Right hindlimb (tissue), 1 donor: Measurements from ENCODE around the gene CAPN7.

Source experiments
- DNase-seq: peaks from one replicate; pipeline ENCODE4 v3.0.0-alpha.2; 2018

The CAPN7 gene

DNA sequence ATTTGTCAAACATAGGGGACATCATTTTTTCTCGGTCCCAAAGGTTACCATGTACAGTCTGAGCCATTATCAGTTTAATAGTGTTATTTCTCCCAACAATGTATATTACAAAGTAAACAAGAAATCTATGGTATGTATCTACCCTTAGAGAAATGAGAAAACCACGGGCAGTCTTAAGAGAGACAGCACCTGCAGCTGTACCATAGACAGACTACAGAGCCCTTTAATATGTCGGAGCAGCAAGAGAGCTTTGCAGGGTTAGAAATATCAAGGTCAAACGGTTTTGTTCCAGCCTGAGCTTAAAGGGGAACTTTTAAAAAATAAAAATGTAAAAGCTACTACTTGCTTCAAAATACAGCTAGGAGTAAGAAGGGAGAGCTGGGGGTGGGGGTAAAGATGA is 73.2 kb downstream of the CAPN7 start:
- no peak for DNase-seq

DNA sequence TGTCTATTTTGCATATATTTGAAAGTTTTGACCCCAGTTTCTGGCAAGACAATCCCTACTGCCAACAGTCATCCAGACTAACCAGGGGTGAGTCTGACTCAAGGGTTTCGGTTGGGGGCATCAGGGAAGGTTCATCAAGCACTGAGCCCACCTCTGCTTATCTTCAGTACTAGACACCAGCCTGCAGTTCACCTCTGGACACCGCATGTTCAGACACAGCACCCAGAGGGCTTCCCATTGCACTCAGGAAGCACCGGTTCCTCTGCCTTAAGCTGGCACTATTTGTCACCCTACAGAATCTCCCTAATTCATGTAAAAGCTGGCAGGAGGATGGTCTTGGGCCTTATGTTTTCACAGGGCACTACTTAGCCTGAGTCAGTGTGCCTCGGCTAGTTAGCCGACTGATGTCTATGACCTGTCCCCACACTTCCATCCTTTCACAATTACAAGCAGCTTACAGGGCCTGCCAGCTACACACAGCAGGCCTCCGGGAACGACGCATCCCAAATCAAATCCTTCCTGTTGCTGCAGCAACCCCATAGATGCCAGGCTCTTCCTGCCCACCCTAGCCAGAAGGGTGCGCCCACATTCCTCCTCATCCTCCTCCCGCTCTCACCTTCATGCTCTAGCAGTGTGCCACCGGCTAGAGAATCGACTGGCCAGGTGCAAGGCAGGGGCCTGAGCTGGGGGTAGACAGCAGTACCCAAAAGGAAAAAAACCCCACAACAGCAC is 73.8 kb downstream of the CAPN7 start:
- DNase-seq, result no peak

DNA sequence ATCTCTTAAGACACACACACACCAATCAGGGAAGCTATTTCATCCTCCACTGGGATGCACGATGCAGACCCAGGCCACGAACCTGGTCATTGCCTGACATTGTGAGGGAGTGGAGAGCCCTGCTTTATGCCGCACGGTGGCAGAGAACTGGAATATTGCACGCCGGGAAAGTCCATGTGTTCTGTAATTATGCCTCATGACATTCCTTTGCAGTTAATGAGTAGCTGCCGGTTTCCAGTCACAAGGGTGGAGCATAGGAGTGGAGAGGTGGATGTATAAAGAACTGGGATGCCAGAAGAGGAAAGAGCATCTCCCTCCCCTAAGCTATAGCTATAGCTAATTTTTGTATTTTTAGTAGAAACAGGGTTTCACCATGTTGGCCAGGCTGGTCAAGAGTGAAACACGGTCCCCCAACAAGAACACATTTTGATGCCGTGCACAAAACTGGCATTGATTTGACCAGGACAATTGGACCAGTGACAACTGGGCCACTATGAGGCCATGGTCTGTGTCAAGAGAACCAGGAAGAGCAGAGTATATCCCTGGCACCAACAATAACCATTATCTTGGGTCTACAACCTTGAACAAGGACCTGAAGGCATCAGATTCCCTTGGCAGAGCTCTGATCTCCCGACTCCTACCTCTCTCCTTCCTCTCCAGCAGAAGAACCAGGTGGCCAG is 74.9 kb downstream of the CAPN7 start:
- no peak for DNase-seq

DNA sequence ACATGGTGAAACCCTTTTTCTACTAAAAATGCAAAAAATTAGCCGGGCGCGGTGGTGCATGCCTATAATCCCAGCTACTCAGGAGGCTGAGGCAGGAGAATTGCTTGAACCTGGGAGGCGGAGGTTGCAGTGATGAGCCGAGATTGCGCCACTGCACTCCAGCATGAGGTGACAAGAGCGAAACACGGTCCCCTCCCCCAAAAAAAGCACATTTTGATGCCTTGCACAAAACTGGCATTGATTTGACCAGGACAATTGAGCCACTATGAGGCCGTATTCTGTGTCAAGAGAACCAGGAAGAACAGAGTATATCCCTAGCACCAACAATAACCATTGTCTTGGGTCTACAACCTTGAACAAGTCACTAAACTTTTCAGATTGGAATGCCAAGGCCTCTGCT is 75.8 kb downstream of the CAPN7 start:
- no peak for DNase-seq

DNA sequence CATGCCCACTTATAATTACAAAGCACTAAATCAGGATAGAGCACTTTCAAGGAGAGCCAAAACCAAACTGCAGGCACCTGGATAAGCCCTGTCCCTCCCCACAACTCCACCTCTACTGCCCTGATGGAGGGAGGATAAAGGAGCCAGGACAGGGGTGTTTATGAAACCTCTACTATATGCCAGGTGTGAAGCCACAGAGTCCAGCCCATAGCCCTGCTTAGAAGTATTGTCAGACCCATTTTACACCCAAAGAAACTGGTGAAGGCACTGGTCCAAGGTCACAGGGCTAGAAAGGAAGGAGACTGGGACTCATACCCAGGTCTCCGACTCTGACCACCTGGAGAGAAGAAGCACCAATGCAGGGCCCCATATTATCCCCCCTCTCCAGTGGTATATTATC is 77.7 kb downstream of the CAPN7 start:
- DNase-seq, result no peak

DNA sequence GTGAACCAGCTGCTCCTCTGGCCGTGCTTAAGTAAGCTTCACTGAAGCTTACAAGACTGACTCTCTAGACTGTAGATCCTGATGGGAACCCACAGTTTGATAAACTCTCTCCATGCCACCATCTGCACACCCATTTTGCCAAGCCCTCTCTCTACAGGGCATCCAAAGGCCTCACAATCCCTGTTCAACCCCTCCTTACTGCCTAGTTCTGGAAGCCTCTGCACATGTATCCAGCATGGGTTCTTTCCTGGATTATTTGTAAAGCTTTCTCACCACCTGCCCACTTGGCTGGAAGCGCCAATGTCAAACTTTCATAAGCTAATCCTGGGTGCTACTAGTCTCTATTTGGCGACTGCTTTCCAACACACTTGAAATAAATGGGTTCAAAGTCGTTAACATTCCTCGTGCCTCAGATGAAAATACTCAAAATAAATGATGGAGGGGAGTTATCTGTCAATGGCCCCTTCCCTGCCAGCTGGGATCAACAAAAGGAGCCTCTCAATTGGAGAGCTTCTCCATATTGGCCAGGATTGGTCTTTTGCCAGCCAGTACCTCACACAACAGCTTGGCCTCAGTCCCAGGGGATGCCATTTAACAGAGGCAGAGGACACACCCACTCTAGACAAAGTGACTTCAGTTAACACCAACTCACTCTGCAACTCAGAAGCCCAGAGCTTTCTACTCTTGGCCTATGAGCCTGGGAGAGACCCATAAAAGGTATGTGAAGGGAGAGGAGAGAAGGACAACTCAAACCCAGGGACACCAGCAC is 78.3 kb downstream of the CAPN7 start:
- no peak for DNase-seq

DNA sequence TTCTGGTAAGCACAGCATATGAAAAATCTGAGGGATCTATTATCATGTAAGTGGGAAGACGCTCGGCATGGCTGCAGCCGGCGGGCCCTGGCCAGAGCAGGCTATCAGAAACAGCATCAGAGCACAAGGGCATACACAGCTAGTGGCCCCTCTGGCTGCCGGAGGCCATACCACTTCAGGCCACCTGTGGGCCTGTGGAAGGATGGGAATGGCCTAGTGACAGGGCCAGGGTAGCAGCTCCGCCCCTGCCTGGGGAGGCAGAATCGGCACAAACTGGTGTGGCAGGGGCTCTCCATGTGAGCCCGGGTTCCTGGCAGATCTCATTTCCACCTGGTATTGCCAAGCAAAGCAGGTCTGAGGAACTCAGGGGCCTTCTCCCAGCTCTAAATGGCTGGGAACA is 80.0 kb downstream of the CAPN7 start:
- DNase-seq, result no peak

DNA sequence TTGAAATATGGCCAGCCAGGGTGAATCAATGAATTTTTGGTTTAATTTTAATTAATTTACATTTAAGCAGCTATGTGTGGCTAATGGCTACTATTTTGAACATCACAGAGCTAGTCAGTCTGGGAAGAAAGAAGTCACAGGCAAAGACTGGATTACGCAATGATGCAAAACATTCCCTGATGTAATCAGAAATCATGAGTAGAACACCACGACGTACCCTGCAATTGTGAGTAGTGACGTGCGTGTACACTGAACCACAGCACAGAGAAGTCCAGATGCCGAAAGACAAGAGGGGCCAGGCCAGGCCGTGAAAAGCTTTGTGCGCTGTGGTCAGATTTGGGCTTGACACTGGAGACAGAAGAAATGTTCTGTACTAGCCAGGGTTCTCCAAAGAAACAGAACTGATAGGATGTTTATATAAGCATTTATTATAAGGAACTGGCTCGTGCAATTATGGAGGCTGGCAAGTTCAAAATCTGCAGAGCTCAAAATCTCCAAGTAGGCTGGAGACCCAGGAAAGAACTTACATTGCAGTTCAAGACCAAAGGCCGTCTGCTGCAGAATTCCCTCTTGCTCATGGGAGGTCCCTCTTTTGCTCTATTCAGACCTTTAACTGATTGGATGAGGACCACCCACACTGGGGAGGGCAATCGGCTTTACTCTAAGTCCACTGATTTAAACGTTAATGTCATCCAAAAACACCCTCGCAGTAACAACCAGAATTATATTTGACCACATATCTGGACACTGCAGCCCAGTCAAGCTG is 81.7 kb downstream of the CAPN7 start:
- DNase-seq, result peak; percentile 38

DNA sequence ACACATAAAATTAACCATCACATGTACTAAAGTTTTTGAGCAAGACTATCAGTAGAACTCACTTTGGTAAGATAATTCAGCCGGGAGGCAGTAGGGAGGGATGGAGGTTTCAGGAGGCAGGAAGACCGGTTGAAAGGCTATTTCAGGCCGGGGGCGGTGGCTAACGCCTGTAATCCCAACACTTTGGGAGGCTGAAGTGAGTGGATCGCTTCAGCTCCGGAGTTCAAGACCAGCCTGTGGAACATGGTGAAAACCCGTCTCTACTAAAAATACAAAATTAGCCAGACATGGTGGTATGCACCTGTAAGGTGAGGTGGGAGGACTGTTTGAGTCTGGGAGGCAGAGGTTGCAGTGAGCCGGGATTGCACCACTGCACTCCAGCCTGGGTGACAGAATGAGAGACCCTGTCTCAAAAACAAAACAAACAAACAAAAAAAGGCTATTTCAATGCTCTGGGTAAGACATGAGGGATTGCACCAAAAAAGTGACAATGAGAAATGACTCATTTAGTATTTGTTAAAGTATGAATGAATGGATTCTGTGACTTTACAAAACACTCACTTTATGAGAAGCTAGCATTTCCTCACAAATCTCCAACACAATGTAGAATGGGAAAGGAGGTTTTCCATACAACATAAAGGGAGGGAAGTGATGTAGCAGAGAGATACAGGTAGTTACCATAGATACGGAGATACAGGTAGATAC is 82.4 kb downstream of the CAPN7 start:
- no peak for DNase-seq

DNA sequence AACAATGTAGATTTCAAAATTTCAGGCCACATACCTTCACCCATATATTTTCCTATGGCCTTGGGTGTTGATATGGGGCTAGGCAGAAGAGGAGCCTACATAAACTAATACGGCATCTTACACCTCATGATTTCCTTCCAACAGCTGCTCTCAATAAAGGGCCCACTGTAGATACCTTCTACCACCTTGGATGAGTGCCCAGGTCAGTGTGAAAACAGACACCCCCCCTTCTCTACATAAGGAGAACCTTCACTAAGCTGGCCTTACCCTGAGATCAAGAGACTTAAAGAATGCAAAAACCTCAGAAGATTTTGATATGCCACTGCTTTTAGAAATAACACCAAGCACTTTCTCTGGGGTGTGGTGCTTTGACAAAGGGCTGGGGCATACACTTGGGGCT is 83.6 kb downstream of the CAPN7 start:
- no peak for DNase-seq

DNA sequence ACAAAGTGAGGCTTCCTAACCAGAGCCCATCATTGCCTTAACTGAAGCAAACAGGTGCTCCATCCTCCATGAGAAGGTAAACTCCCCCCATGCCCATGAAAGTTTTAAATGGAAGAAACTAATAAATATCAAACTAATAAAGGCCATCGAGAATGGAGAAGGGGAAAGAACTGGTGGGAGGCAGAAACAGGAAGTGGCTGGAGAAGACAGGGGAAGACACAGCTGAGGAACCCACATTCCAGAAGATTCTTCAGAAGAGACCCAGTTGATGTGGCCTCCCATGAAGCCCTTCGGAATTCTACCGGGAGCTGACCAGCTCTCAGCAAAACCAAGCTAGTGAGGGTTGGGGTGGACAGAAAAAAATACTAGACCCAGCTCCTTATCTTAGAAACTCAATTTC is 84.7 kb downstream of the CAPN7 start:
- DNase-seq, result no peak

DNA sequence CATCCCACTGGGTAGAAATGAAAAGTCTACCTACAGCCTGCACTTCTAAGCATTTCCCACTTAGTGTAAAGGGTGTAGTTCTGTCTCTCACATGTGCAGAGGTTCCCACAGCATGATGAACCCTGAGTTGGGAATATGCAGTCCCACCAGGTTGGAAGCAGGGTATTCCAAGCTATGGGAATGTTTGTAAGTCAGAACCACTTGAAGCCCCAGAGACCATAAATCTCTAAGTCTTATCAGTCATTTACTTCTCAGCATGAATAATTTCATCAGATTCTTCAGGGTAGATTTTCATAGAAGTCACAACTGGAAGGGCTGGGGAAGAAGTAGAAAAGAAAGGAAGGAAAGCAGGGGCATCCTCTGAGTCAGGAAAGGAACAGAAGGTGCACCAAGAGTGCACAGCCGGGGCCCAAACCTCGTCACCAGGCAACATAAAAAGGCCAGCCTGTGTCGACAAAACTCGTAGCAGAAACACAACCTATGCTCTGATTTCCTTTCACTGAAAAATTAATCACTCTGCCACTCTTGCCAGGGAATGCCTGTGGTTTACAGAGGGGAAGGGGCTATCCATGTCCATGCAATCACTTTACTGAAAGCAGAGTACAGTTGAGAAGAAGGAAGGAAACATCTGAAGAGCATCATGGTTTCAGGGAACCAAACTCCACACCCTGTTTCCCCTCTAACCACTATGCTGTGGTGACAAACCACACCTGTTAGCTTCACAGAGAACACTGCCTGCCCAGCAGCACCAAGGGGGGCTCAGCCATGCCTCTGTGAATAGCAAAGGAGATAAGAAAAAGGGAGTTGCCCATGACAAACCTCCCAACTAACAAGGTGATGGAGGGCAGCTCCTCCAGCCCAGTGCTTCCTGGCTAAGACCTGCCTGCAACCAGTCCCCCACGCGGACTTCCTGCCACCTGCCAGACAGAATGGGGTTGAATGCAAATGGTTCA is 85.8 kb downstream of the CAPN7 start:
- DNase-seq, result no peak

DNA sequence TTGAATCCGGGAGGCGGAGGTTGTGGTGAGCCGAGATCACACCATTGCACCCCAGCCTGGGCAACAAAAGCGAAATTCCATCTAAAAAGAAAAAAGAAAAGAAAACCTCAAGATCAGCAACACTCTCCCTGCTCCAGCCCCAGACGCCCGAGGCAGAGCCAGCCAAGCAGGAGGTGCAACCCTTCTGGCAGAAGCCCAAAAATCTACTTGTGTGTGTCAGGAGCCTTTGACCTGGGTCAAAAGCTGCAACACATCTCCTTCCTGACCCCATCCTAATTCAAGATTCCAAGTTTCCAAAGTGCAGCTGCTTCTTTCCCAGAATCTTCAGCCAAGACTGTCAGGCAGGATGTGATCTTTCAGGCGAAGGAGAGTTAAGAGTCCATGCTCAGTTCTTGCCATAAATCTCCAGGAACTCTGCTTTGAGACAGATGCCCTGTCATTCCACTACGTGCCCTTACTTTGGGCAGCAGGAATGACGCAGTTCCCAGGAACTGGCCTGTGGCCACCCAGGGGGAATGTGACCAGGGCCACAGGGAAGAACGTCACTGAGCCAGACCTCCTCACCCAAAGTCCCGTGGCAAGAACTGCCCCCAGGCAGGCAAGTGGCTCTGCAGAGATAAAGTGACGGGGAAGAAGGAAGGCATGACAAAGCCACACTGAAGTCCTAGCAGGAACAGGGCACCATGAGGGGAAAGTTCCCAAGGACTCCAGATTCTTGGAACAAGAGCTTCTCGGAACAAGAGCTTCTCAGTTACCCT is 86.9 kb downstream of the CAPN7 start:
- DNase-seq, result peak; percentile 35

DNA sequence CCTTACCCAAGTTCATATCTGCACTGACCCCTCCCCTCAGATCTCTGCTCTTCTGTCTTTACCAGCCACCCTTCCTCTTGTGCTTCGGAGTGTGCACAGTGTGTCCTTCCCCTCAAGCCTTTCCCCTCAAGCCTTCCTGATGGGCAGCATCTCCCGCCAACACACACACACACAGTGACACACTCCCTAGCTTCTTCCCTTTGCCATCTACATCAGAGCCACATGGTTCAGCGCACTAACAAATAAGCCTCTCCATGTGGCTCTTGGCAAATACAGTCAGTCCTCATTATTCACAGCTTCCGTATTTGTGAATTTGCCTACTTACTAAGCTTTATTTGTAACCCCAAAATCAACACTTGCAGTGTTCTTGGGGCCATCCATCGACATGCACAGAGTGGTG is 88.9 kb downstream of the CAPN7 start:
- DNase-seq, result no peak

DNA sequence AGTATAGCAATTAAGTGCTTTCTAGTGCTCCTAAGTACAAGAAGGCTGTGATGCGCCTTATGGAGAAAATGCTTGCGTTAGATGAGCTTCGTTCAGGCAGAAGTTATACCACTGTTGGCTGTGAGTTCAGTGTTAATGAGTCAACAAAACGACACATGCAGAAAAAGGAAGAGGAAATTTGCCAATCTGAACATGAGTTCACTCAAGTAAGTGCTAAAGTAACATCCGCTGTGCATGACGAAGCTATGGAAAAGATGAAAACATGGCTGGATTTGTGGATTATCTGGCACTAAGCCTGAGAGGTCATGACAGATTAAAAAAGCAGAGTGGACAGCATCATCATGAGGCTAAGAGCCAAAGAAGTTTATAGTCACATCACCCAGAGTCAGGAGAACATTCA is 89.5 kb downstream of the CAPN7 start:
- peak; percentile 38 for DNase-seq

DNA sequence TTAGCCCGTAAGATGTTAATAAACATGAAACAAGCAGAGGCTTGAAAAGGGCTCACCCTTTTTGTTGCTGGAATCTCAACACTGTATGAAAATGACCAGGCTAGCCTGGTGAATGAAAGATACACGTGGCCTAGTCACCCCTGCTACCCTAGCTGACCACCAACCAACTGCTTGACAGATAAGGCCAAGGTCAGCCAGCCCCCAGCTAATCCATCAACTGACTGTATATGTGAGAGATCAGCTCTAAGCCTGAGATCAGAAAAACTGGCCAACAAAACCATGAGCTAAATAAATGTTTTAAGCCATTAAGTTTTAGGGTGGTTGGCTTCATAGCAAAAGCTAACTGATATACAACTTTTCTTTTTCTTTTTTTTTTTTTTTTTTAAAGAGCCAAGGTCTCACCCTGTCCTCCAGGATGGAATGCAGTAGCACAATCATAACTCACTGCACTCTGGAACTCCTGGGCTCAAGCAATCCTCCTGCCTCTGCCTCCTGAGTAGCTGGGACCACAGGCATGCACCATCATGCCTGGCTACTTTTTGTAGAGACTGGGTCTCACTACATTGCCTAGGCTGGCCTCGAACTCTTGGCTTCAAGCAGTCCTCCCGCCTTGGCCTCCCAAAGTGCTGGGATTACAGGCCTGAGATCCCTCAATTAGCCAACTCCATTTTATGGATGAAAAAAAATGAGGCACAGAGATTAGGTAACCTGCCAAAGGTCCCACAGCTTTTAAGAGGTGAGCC is 91.7 kb downstream of the CAPN7 start:
- DNase-seq, result no peak

DNA sequence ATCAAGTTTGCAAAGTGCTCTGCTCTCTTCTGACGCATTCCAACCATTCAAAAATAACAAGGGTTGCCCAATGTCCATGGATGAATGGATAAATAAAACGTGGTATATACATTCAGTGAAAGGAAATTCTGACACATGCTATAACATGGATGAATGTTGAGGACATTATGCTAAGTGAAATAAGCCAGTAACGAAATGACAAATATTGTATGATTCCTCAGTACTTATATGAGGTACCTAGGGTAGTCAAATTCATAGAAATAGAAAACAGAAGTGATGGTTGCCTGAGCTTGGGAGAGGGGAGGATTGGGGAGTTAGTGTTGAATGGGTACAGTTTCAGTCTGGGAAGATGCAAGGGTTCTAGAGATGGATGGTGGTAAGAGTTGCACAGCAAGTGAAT is 92.5 kb downstream of the CAPN7 start:
- no peak for DNase-seq

DNA sequence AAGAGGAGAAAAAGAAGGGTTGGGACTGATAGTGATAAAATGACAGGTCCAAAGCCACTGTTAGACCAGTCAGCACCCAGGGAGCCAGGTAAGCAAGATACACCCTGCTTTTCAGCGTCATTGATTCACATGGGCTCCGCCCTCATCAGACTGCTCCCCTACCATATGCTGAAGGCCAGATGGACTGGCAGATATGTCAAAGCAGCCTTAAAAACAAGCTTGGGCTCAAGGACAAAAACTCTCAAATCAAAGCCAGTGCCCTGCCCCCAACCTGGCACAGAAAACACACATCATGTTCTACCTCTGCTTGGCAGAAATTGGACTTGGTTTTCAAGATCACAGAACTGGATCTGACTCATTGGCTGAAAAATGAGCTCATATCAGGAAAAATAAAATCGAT is 93.0 kb downstream of the CAPN7 start:
- no peak for DNase-seq

DNA sequence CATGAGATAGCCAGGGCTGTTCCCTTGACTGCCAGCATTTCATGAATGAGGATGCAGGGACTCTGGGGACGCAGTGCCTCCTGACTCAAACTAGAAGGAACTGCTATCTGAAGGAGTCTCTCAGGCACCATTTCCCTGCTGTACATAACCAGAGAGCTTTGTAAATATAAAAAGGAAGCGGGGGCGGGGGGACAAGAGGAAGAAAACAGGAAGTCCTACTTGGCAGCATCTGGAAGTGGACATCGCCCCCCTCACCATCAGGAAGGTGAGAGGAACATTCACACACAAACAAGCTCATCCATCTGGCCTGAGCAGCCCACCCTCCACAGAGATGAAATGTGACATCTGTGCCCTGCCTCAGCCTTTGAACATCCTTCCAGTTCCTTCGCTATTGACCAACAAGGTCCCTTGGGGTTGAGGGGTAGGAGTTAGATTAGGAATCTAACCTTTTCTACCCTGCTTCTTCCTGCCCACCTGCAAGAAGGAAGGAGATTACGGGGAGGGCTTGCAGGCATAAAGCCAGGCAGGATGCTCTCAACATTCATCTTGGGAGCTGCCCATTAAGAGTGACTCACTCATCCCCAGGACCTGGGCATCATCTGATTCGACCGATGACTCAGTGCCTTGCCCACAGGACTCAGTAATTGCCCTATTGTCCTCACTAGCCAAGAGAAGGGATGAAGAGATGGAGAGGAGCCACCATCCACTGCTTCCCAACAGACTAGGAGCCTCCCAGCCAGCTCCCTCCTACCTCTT is 94.5 kb downstream of the CAPN7 start:
- no peak for DNase-seq
